NCI-H2196 treated with DMSO at 0.1 percent for 48 hours (cell line): Measurements from ENCODE around the gene NFRKB.

ENCODE experiments used
- DNase-seq: peaks from one replicate; lab custom pipeline; 2025; ENCODE audit not compliant: unreplicated experiment; lab: John Stamatoyannopoulos, UW

The NFRKB gene

GRCh38 chr11:129895126-129896041 is at the start of gene NFRKB:
Gene NFRKB, minus strand, starts transcription at chr11:129895578. Its CDS starts 2,729 bp downstream, at chr11:129892849.
- peak; percentile 64 for DNase-seq

DNA sequence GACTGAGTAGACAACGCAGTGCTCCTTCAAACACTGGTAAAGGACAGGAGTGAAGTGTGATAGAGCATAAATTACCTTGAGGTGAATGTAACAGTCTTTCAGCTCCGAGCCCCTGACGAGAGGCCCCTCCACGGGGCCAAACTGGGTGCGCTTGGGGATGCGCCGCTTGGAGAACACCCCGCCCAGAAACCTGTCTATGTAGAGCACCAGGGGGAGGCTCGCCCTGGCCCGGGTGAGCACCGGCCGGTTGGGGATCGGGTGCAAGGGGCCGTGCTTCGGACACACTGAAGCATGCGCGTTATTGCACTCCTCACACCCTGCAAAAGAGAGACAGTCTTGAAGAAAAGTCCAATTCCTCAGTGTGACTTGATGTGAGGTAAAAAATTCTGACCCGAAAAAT is 49.3 kb upstream of the NFRKB start:
- no peak for DNase-seq

GRCh38 chr11:129943036-129943435 is 47.7 kb upstream of the NFRKB start:
- no peak for DNase-seq

DNA sequence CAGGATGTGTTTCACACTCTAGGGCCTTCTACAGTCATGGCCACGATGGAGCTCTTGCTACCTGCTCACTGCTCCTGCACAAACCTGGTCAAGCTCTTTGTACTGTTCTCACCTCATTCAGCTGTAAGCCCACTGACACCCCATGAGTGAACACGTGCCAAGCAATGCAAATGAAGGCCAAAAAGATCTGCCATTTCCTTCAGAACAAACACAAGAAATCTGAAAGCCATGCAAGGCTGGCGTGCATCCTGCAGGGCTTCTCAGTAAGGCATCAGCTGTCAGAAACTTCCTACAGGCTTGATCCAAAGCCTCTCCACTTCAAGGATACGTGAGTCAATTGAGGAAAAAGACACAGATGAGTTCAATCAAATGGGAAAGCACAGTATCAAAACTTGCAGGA is 44.1 kb upstream of the NFRKB start:
- DNase-seq: no peak

DNA sequence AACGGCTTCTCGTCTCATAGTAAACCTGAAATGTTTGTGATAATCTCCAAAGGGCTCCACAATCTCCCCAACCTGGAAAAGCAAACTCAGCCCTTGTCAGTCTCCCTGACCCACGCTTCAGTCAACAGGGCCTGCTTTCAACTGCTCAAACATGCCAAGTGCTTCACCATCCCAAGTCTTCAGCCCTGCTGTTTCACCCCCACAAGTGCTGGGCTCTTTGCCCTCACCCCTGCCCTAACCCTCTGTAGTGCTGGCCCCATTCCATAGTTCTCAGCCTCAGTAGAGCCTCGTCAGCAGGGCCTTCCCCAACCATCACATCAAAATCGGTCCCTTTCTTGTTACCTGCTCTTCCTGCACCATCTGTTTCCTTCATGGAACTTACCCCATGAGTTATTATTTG is 43.4 kb upstream of the NFRKB start:
- DNase-seq: no peak

GRCh38 chr11:129937592-129938238 is 42.3 kb upstream of the NFRKB start:
- no peak for DNase-seq

GRCh38 chr11:129935723-129936122 is 40.3 kb upstream of the NFRKB start:
- DNase-seq: no peak

DNA sequence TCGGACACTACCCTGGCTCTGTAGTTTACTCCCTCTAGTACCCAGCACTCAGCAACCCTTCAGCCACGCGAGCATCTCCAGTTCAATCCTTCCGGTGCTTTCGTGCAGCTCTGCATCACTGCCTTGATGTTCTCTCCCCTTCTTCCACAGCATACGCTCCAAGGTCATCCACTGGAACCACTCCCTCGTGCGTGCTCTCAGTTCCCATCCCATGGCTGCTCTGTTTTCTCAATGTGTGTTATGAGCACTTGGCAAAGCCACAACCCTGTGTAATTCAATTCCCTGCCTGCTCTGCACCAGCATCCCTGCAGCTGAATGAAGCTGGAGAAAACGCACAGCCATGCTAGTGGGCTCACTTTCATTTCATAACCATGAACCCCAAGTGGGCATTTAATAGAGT is 38.5 kb upstream of the NFRKB start:
- no peak for DNase-seq

GRCh38 chr11:129933262-129933661 is 37.9 kb upstream of the NFRKB start:
- DNase-seq: no peak

GRCh38 chr11:129932381-129933067 is 37.1 kb upstream of the NFRKB start:
- no peak for DNase-seq

GRCh38 chr11:129930743-129931142 is 35.4 kb upstream of the NFRKB start:
- DNase-seq: no peak

DNA sequence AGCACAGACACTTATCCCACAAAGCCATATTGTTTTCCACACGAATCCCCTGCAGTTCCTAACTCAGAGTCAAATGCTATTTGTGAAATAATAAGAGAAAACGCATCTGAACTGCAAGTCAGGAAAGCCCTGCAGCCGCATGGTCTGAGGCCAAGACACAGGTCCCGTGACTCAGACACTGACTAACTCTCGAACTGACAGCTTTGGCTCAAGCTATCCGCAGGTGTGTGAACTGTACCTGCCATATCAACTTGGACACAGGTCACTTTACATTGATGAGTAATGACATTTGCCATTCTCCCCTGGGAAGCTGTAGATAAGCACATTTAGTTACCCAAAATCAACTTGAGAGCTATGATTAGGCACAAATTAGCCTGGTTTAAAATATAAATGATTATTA is 34.9 kb upstream of the NFRKB start:
- no peak for DNase-seq

- DNase-seq: no peak
Observed at GRCh38 chr11:129929721-129930120, 34.3 kb upstream of the NFRKB start.

DNA sequence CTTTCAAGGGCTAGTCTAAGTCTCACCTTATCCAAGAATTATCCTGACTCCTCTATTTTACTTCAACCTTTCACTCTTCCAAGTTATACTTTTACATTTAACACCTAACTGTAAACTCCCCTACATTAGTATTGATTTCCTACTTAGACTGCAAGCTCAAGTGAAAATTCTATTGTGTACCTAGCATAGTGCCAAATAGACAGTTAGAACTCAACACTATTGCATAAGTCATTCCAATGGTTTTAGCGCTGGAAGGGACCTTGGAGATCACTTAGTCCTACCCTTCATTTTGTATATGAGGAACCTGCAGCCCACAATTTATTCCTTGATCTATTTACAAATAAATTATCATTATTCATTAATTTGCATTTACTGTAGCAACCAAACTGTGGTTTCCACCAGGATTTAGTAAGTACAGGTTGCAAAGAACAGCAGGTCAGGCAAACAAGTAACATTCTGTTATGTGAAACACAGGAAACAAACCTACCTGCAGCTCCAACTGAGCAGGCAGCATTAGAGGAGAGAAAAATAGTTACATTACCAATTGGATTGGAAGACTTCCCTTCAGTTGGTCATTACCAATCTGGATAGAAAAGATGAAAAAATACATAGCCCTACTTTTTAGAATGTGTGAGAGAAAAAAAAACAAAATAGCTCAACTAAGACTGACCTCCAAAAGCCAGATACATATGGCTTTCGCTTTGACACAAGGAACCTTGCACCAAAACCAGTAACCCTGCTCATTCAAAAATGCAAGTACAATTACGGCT is 33.7 kb upstream of the NFRKB start:
- DNase-seq: no peak

- DNase-seq: no peak
Observed at GRCh38 chr11:129922674-129923073, 27.3 kb upstream of the NFRKB start.

GRCh38 chr11:129918361-129918760 is 23.0 kb upstream of the NFRKB start:
- DNase-seq: no peak

GRCh38 chr11:129917231-129917630 is 21.9 kb upstream of the NFRKB start:
- no peak for DNase-seq

DNA sequence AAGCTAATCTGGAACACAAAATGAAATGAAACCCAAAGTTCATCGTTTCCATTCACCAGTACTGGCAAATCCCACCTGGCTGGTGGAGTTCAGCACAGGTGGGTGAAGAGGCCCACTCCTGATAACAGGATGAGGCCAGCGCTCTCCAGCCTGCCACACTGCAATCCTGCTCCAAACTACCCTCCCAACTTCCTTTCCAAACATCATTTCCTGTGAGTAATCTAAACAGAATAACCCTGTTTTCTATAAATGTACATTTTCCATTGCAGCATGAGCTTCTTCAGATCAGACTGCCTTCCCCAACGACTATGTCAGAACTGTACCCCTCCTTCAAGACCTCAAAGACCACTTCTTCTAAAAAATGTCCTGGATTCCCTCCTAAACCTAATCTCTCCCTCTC is 15.9 kb upstream of the NFRKB start:
- DNase-seq: no peak

DNA sequence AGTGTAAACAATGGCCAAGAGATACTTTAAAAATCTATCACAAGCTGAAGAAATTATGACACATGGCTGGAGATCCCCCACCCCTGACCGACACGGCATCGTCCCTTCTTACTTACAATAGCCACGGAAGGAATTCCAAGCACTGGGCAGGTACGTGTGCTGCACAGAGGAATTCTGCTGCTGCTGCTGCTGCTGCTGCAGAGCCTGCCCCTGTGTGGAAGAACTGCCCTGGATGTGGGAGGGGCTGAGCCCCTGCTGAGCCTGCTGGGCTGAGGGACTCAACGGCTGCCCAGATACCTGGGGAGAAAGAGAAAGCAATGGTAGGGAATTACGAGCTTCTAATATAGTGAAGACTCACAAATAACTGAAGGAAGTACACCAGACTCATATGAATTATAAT is 15.0 kb upstream of the NFRKB start:
- DNase-seq: no peak

DNA sequence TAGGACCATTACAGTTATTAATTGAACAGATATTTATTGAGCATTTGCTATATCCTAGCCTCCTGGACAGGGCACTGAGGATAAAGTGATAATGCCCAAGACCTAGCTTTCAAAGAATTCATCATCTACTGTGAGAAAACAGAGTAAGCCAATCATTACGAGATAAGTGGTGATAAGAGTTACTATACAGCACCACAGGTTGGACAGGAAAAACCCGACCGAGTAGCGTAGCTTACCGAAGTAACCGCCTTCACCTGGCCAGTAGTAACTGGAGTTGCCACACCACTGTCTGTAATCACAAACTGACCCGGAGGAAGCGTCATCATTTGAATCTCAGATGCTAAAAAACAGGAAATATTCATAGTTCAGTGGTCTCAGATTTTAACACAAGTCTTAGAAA is 10.0 kb upstream of the NFRKB start:
- DNase-seq: no peak

DNA sequence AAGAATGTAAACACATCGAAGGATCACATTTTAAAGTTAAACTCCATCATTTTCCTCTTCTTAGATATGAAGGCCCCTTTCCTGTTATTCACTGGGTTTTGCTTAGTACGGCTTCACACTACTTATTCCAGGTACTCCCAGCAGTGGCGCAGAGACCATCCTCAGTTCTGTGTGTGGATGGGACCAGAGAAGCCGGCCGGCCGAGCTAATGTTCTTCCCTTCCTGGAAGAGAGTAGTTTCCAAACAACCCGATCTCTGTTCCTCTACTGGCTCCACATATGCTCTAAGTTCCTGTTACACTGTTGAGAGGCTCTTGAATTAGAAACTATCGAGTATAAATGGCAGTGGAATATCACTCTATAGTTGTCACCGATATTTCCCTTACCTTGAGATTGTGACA is 684 bp upstream of the NFRKB start:
- no peak for DNase-seq
